H1 (cell line): ENCODE data around the gene SPEN. TPM values are rescaled to one million over a fixed set of nuclear protein-coding genes. Genes with fewer than 3 reads are reported as not detected.

ENCODE experiments used
- CTCF ChIA-PET: fragments of 300-600 bp; sonication (Branson Sonifier 250); formaldehyde crosslinking; loops from one replicate; lab custom pipeline; 2021; ENCODE audit not compliant: partially characterized antibody; lab: Charles Lee
- POLR2A ChIA-PET: fragments of 300-600 bp; sonication (Branson Sonifier 250); formaldehyde crosslinking; loops from one replicate; lab custom pipeline; 2021; ENCODE audit warnings: inconsistent platforms; ENCODE audit not compliant: partially characterized antibody; lab: Charles Lee
- DNase-seq, 2 experiments: peaks; one replicate each; pipeline versions ENCODE4 v3.0.0 to v3.0.0-alpha.2; 2010 to 2022; ENCODE audit warnings: low spot score in 2 of 2, low read depth in 1 of 2, mixed read lengths in 1 of 2
- FAIRE-seq: peaks from 2 replicates; lab custom pipeline; 2011; peaks lifted over from hg19 to GRCh38; lab: Jason Lieb, UNC
- H2AFZ ChIP-seq: 2 replicates; pipeline ENCODE4 v1.8.1; 2012; ENCODE audit warnings: low read length, inconsistent platforms
- H2AK5ac ChIP-seq: 2 replicates; pipeline ENCODE4 v1.6.1; 2013; ENCODE audit warnings: low read depth, low read length
- H2BK120ac ChIP-seq: replicated peaks from 2 replicates; pipeline ENCODE3; 2013; ENCODE audit warnings: low read depth, low read length, inconsistent platforms
- H2BK12ac ChIP-seq: 2 replicates; pipeline ENCODE4 v1.6.1; 2013; ENCODE audit warnings: low read depth, low read length
- H2BK15ac ChIP-seq: 2 replicates; pipeline ENCODE4 v1.6.1; 2013; ENCODE audit warnings: low read length
- H2BK20ac ChIP-seq: 2 replicates; pipeline ENCODE4 v1.6.1; 2013; ENCODE audit warnings: low read length
- H2BK5ac ChIP-seq: 2 replicates; pipeline ENCODE4 v1.6.1; 2013; ENCODE audit warnings: low read depth, low read length
- H3K14ac ChIP-seq: 2 replicates; pipeline ENCODE4 v1.6.1; 2013; ENCODE audit warnings: inconsistent platforms; ENCODE audit not compliant: insufficient read length
- H3K18ac ChIP-seq: 2 replicates; pipeline ENCODE4 v1.6.1; 2013; ENCODE audit warnings: low read length; ENCODE audit errors: extremely low read depth
- H3K23ac ChIP-seq: 2 replicates; pipeline ENCODE4 v1.6.1; 2013; ENCODE audit warnings: inconsistent platforms; ENCODE audit not compliant: insufficient read length
- H3K23me2 ChIP-seq: 2 replicates; pipeline ENCODE4 v1.6.1; 2013; ENCODE audit warnings: low read depth, low read length
- H3K27ac ChIP-seq: 2 replicates; pipeline ENCODE4 v1.6.1; 2011; ENCODE audit warnings: low read depth, low read length, inconsistent platforms
- H3K27me3 ChIP-seq, 4 experiments: replicated peaks in 1 of 4; 1 replicate in 1 of 4; 2 replicates in 3 of 4; pipeline versions ENCODE4 v1.6.1 to v1.8.1; 2011 to 2013; ENCODE audit warnings: low read length in 3 of 4, mild to moderate bottlenecking in 3 of 4, inconsistent platforms in 2 of 4, mixed read lengths in 2 of 4, moderate library complexity in 1 of 4; ENCODE audit not compliant: control insufficient read depth in 3 of 4, insufficient read depth in 3 of 4; ENCODE audit errors: extremely low read depth in 1 of 4
- H3K36me3 ChIP-seq, 4 experiments: 2 replicates each; pipeline versions ENCODE4 v1.6.1 to v1.8.1; 2011 to 2013; ENCODE audit warnings: mild to moderate bottlenecking in 4 of 4, low read length in 3 of 4, moderate library complexity in 2 of 4, control low read depth in 1 of 4, inconsistent platforms in 1 of 4; ENCODE audit not compliant: insufficient read depth in 4 of 4, control insufficient read depth in 2 of 4
- H3K4ac ChIP-seq: replicated peaks from 2 replicates; pipeline ENCODE3; 2013; ENCODE audit warnings: low read length, low read depth, mixed read lengths, inconsistent platforms; ENCODE audit not compliant: insufficient read length
- H3K4me1 ChIP-seq, 4 experiments: replicated peaks in 1 of 4; 1 replicate in 1 of 4; 2 replicates in 3 of 4; pipeline versions ENCODE4 v1.6.1 to v1.8.1; 2011 to 2013; ENCODE audit warnings: low read length in 3 of 4, inconsistent platforms in 2 of 4, mixed read lengths in 1 of 4; ENCODE audit not compliant: insufficient read depth in 4 of 4, control insufficient read depth in 3 of 4
- H3K4me2 ChIP-seq, 2 experiments: 2 replicates each; pipeline versions ENCODE4 v1.6.1 to v1.8.1; 2011 to 2013; ENCODE audit warnings: low read depth in 2 of 2, low read length in 2 of 2, control low read depth in 1 of 2, inconsistent platforms in 1 of 2, mild to moderate bottlenecking in 1 of 2; ENCODE audit not compliant: insufficient read depth in 1 of 2
- H3K4me3 ChIP-seq, 4 experiments: fragments of 200-600, 300-600 bp in 1 of 4; sonication (generic), shearing (Covaris generic), sonication (Bioruptor Twin) in 1 of 4; 2 replicates each; pipeline versions ENCODE4 v1.5.1 to v1.8.1; 2011 to 2016; ENCODE audit warnings: low read length in 4 of 4, low read depth in 3 of 4, control low read depth in 2 of 4, inconsistent platforms in 2 of 4, mild to moderate bottlenecking in 2 of 4, mixed read lengths in 1 of 4, moderate library complexity in 1 of 4; ENCODE audit not compliant: insufficient read depth in 2 of 4; ENCODE audit errors: extremely low read depth in 1 of 4
- H3K56ac ChIP-seq: replicated peaks from 2 replicates; pipeline ENCODE3; 2013; ENCODE audit warnings: low read depth, mild to moderate bottlenecking, mixed read lengths, low read length, inconsistent platforms; ENCODE audit not compliant: insufficient read length
- H3K79me1 ChIP-seq: 2 replicates; pipeline ENCODE4 v1.6.1; 2013; ENCODE audit warnings: low read depth, low read length, control low read depth
- H3K79me2 ChIP-seq, 2 experiments: 2 replicates each; pipeline versions ENCODE4 v1.6.1 to v1.8.1; 2012 to 2013; ENCODE audit warnings: low read length in 2 of 2, mild to moderate bottlenecking in 2 of 2, inconsistent platforms in 1 of 2; ENCODE audit not compliant: insufficient read depth in 2 of 2, control insufficient read depth in 1 of 2
- H3K9ac ChIP-seq, 4 experiments: replicated peaks in 1 of 4; 1 replicate in 1 of 4; 2 replicates in 3 of 4; pipeline versions ENCODE4 v1.6.1 to v1.8.1; 2011 to 2013; ENCODE audit warnings: low read depth in 3 of 4, low read length in 3 of 4, control low read depth in 2 of 4, mild to moderate bottlenecking in 2 of 4, moderate library complexity in 2 of 4, inconsistent platforms in 1 of 4; ENCODE audit errors: extremely low read depth in 1 of 4
- H3K9me3 ChIP-seq, 2 experiments: 2 replicates each; pipeline versions ENCODE4 v1.6.1 to v1.8.1; 2012 to 2013; ENCODE audit warnings: mild to moderate bottlenecking in 2 of 2, moderate library complexity in 2 of 2, control low read depth in 1 of 2, inconsistent platforms in 1 of 2, low read depth in 1 of 2, low read length in 1 of 2, mixed read lengths in 1 of 2; ENCODE audit not compliant: insufficient read depth in 2 of 2
- H4K20me1 ChIP-seq, 2 experiments: replicated peaks in 1 of 2; 2 replicates each; pipeline versions ENCODE3 to v1.8.1; 2011 to 2013; ENCODE audit warnings: inconsistent platforms in 2 of 2, low read length in 2 of 2, mild to moderate bottlenecking in 1 of 2; ENCODE audit not compliant: insufficient read depth in 2 of 2, control insufficient read depth in 1 of 2
- H4K5ac ChIP-seq: 2 replicates; pipeline ENCODE4 v1.6.1; 2013; ENCODE audit warnings: low read length, low read depth, mixed read lengths, inconsistent platforms; ENCODE audit not compliant: insufficient read length
- H4K8ac ChIP-seq: 2 replicates; pipeline ENCODE4 v1.8.0; 2013; ENCODE audit warnings: mild to moderate bottlenecking, moderate library complexity, low read length, inconsistent platforms; ENCODE audit not compliant: insufficient read depth; ENCODE audit errors: extremely low read depth
- H4K91ac ChIP-seq: replicated peaks from 2 replicates; pipeline ENCODE3; 2013; ENCODE audit warnings: low read length, mixed read lengths, inconsistent platforms; ENCODE audit not compliant: insufficient read length
- BACH1 ChIP-seq: IDR thresholded peaks from 2 replicates; pipeline ENCODE4 v1.6.1; 2012; ENCODE audit warnings: low read length, improper control_type of control experiment
- CBX8 ChIP-seq: fragments of 300-800, 300-1000 bp; sonication (generic); IDR thresholded peaks from 2 replicates; pipeline ENCODE4 v1.7.1; 2016; ENCODE audit warnings: low read depth, low read length, borderline replicate concordance
- HDAC6 ChIP-seq: IDR thresholded peaks from one replicate; pipeline ENCODE4 v1.7.1; 2012; ENCODE audit warnings: low read depth, mild to moderate bottlenecking, inconsistent platforms, low read length, moderate library complexity
- JUN ChIP-seq: IDR thresholded peaks from 2 replicates; pipeline ENCODE4 v1.6.1; 2011; ENCODE audit warnings: low read depth, mild to moderate bottlenecking, improper control_type of control experiment, low read length
- RAD21 ChIP-seq, 2 experiments: IDR thresholded peaks in 1 of 2; conservative IDR thresholded peaks in 1 of 2; 2 replicates each; pipeline ENCODE4 v1.6.1; 2011; ENCODE audit warnings: low read depth in 2 of 2, low read length in 2 of 2, improper control_type of control experiment in 1 of 2, inconsistent platforms in 1 of 2, mild to moderate bottlenecking in 1 of 2, moderate library complexity in 1 of 2
- RBBP5 ChIP-seq: IDR thresholded peaks from 2 replicates; pipeline ENCODE4 v1.7.1; 2012; ENCODE audit warnings: low read depth, mild to moderate bottlenecking, inconsistent platforms, low read length, moderate library complexity, borderline replicate concordance
- SIN3A ChIP-seq, 2 experiments: IDR thresholded peaks in 1 of 2; conservative IDR thresholded peaks in 1 of 2; 2 replicates each; pipeline ENCODE4 v1.6.1; 2011 to 2012; ENCODE audit warnings: low read length in 2 of 2, improper control_type of control experiment in 1 of 2, low read depth in 1 of 2, mild to moderate bottlenecking in 1 of 2
- SP1 ChIP-seq: IDR thresholded peaks from 2 replicates; pipeline ENCODE4 v1.6.1; 2011; ENCODE audit warnings: low read depth, low read length
- TAF1 ChIP-seq: IDR thresholded peaks from 2 replicates; pipeline ENCODE4 v1.6.1; 2011; ENCODE audit warnings: mild to moderate bottlenecking, low read depth, low read length
- WGBS, 2 experiments: shearing (Covaris generic) in 1 of 2; methylation state at CpG; one replicate each; pipeline versions ENCODE4 v1.1.6 to v1.1.7; 2013 to 2015; ENCODE audit warnings: low lambda C conversion rate in 2 of 2, mixed read lengths in 2 of 2, inconsistent platforms in 1 of 2, low coverage in 1 of 2, missing lambda C conversion rate in 1 of 2; ENCODE audit not compliant: insufficient replicate concordance in 2 of 2, insufficient coverage in 1 of 2, insufficient read length in 1 of 2; ENCODE audit errors: extremely low coverage in 1 of 2, missing lambda C conversion rate in 1 of 2; 5-methylcytosine and 5-hydroxymethylcytosine counted together
- polyA plus RNA-seq, 7 experiments: library from polyadenylated mRNA; depleted of rRNA in 3 of 7; stranded (reverse) in 5 of 7; unstranded in 2 of 7; fragments of >200 nt in 5 of 7; fragments of 200-250 nt in 2 of 7; gene quantifications; 1 replicate in 5 of 7; 2 replicates in 1 of 7; 4 replicates in 1 of 7; pipeline versions ENCODE4 v1.2.1 to v1.2.3, GENCODE V29; 2011 to 2013; ENCODE audit warnings: missing spikeins in 2 of 7, mixed read lengths in 2 of 7
- total RNA-seq: library from RNA; stranded (reverse); fragmentation: NEBNext Ultra II Directional; extraction: Animal tissue kit (Norgen Biotek cat#: 25700); gene quantifications from 2 replicates; pipeline ENCODE4 v1.2.1, GENCODE V29; 2021
- TF ChIP-seq, protein P1 (sequence below): IDR thresholded peaks from 2 replicates; pipeline ENCODE4 v1.6.1; 2011; ENCODE audit warnings: low read length, improper control_type of control experiment

Gene SPEN
- total and polyA plus RNA-seq, 2 of the 8 experiments (the other 6 are each of a cell fraction or from before 2014, with no cell fraction given) = 12.5 to 52.1 TPM

DNA sequence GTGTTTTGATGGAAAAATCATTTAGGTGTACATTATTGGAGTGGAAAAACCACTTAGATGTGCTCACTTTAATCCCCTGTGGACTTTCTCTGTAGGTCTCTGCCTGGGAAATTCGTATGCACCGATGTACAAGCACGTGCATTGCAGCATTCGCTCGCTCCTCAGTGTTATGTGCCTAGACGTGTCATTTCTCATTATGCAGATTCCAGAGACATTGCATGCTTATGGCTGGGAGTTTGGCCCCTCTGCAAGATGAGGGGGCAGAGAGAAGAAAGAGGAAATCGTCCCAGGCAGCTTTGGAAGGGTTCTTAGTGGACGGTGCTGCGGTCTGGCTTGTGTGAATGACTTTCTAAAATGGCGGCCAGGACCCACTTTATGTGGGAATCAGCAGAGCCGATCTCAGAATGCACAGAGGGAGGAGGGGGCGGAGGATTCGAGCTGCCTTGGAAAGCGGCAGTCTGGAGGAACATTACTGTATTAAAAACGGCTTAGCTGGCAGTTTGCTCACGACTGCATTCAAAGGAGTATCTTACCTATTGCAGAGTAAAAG, 2.3 kb downstream of the SPEN start:
- Histone ChIP-seq H2BK15ac (no peak overlapping the region), H2BK5ac (peak overlapping the region; percentile 55), H2BK120ac (no peak overlapping the region), H4K91ac (peak overlapping the region; percentile 46), H3K14ac (no peak overlapping the region), H3K4me2 (peak overlapping the region; percentile 72 to 94), H2AK5ac (peak overlapping the region; percentile 8; the same call in 1 of the 2 replicates), H2AFZ (peak overlapping the region; percentile 39), H4K5ac (peak overlapping the region; percentile 52), H3K9me3 (no peaks in the 10 kb centered on the region), H4K8ac (peak overlapping the region; percentile 98; the same call in 1 of the 2 replicates), H3K4me1 (peaks cover 0 to 6% (median 2%) of the 10 kb centered on the region in 4 experiments; a peak in 2 of 7 replicates), H3K36me3 (no peaks in the 10 kb centered on the region; a peak in 1 of 8 replicates), H2BK12ac (peak overlapping the region; percentile 60; the same call in 1 of the 2 replicates), H3K4me3 (peak overlapping the region; percentile 47 to 76 (median 60)), H3K23me2 (peaks cover 8% of the 10 kb centered on the region), H3K18ac (peak overlapping the region; percentile 1), H3K27me3 (no peaks in the 10 kb centered on the region; a peak in 1 of 7 replicates), H3K56ac (no peak overlapping the region), H3K9ac (peak overlapping the region; percentile 73 to 91 (median 82)), H3K23ac (no peak overlapping the region), H3K79me1 (peaks cover 3% of the 10 kb centered on the region; the same call in 1 of the 2 replicates), H2BK20ac (no peak overlapping the region), H3K27ac (peak overlapping the region; percentile 87), H3K4ac (no peak overlapping the region), H3K79me2 (peaks cover 0 to 67% of the 10 kb centered on the region in 2 experiments; a peak in 3 of 4 replicates), H4K20me1 (peaks cover 0 to 4% of the 10 kb centered on the region in 2 experiments)
- ChIA-PET POLR2A (interaction anchor here (0.6 to 6.0 kb wide), 19 partner anchors 10 to 106 kb away, joined by 3 to 87 read pairs (median 5); no protein-coding TSS in a partner anchor), CTCF (interaction anchor here (0.7 to 1.7 kb wide), 6 partner anchors 11 to 33 kb away, joined by 3 to 7 read pairs (median 4); no protein-coding TSS in a partner anchor)
- DNase-seq (peak in 1 of 2 experiments; percentile 64), FAIRE-seq (no peak)
- WGBS, 2 experiments = 4% methylated on average over 16 of the region's 16 CpGs; no CpG with 5 or more reads in 1 of the 2 experiments
- TF ChIP-seq RAD21 (IDR thresholded peaks at IDR 0.05 in 1 of 2, conservative IDR thresholded peaks at IDR 0.05 in 1 of 2; ENCODE audit: low read depth in 2 of 2, low read length in 2 of 2) (no peak), SP1 (no peak), BACH1 (no peak), TAF1 (peak; percentile 73; the same call in 1 of the 2 replicates), JUN (no peak), SIN3A (conservative IDR thresholded peaks at IDR 0.05 in 1 of 2, IDR thresholded peaks at IDR 0.05 in 1 of 2; ENCODE audit: low read depth in 1 of 2, low read length in 2 of 2) (no peak; a peak in 2 of 4 replicates), RBBP5 (peak; percentile 77; the same call in 1 of the 2 replicates), HDAC6 (no peak), CBX8 (no peak)
- TF ChIP-seq, protein P1, sequence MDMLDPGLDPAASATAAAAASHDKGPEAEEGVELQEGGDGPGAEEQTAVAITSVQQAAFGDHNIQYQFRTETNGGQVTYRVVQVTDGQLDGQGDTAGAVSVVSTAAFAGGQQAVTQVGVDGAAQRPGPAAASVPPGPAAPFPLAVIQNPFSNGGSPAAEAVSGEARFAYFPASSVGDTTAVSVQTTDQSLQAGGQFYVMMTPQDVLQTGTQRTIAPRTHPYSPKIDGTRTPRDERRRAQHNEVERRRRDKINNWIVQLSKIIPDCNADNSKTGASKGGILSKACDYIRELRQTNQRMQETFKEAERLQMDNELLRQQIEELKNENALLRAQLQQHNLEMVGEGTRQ = no peak
